Astrocyte (in vitro differentiated cells and primary cell): ENCODE measurements around the gene MALT1.

Experiments used
- EZH2 ChIP-seq: IDR thresholded peaks from 2 replicates; pipeline ENCODE4 v1.6.1; 2012; ENCODE audit warnings: mild to moderate bottlenecking, low read length, inconsistent platforms; ENCODE audit not compliant: insufficient read depth
- TF ChIP-seq, protein P1 (sequence below): IDR thresholded peaks from 2 replicates; pipeline ENCODE4 v1.5.1; 2011; ENCODE audit warnings: low read depth, mild to moderate bottlenecking, inconsistent platforms, low read length, moderate library complexity; ENCODE audit not compliant: insufficient read depth

DNA sequence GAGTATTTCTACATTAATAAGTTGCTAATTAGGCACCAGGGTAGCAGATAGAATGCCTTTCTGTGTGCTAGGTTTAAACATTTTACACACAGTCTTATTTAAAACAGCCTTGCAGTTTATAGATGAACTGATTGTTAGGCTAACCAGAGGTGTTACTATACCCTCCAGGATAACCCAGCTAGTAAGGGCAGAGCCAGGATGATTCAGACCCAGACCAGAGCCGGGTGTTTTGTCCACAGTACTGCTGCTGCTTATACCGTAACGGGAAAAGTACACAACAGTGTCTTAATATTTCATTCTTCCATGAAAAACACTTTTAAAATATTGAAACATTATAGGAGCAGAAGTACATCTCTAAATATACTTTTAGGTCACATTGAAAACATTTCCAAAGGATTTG lies 82.7 kb downstream of the MALT1 start:
- no peak for TF ChIP-seq EZH2
- TF ChIP-seq, protein P1, sequence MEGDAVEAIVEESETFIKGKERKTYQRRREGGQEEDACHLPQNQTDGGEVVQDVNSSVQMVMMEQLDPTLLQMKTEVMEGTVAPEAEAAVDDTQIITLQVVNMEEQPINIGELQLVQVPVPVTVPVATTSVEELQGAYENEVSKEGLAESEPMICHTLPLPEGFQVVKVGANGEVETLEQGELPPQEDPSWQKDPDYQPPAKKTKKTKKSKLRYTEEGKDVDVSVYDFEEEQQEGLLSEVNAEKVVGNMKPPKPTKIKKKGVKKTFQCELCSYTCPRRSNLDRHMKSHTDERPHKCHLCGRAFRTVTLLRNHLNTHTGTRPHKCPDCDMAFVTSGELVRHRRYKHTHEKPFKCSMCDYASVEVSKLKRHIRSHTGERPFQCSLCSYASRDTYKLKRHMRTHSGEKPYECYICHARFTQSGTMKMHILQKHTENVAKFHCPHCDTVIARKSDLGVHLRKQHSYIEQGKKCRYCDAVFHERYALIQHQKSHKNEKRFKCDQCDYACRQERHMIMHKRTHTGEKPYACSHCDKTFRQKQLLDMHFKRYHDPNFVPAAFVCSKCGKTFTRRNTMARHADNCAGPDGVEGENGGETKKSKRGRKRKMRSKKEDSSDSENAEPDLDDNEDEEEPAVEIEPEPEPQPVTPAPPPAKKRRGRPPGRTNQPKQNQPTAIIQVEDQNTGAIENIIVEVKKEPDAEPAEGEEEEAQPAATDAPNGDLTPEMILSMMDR, result no peak
